IMR-90 (cell line): ENCODE data around the gene DRC7. TPM values are rescaled to one million over a fixed set of nuclear protein-coding genes. Genes with fewer than 3 reads are reported as not detected.

Source experiments
- ATAC-seq: fragments of 200-7000 bp; cut with Tn5 transposase; 2 replicates; pipeline ENCODE4 v1.9.1; 2020; ENCODE audit warnings: low read depth, mild to moderate bottlenecking, moderate library complexity
- BruUV-seq: library from RNA; stranded (reverse); fragments of 400-500 nt; replicated peaks from 2 replicates; lab custom pipeline; 2021; lab: Mats Ljungman, UMichigan
- CTCF ChIA-PET: fragments of 300-600 bp; formaldehyde crosslinking; extraction: SDS; loops from one replicate; lab custom pipeline; 2021; ENCODE audit warnings: antibody characterized with exemption; lab: Yijun Ruan, JAX
- POLR2A ChIA-PET: fragments of 300-600 bp; sonication (Branson Sonifier 250); formaldehyde crosslinking; loops from one replicate; lab custom pipeline; 2022; ENCODE audit warnings: antibody characterized with exemption; ENCODE audit not compliant: unreplicated experiment; lab: Charles Lee
- DNase-seq: peaks from one replicate; pipeline ENCODE4 v3.0.0; 2013
- H2AFZ ChIP-seq: replicated peaks from 2 replicates; pipeline ENCODE3; 2013; ENCODE audit warnings: low read length, mild to moderate bottlenecking; ENCODE audit not compliant: poor library complexity
- H2AK5ac ChIP-seq: 2 replicates; pipeline ENCODE4 v1.6.1; 2013; ENCODE audit warnings: low read depth, low read length, inconsistent platforms
- H2AK9ac ChIP-seq: replicated peaks from 2 replicates; pipeline ENCODE3; 2013; ENCODE audit warnings: mild to moderate bottlenecking, low read depth, low read length, moderate library complexity; ENCODE audit not compliant: poor library complexity
- H2BK120ac ChIP-seq: 2 replicates; pipeline ENCODE4 v1.6.1; 2013; ENCODE audit warnings: low read depth, low read length, inconsistent platforms
- H2BK15ac ChIP-seq: 3 replicates; pipeline ENCODE4 v1.6.1; 2013; ENCODE audit warnings: low read depth, low read length, inconsistent platforms
- H2BK20ac ChIP-seq: 2 replicates; pipeline ENCODE4 v1.6.1; 2013; ENCODE audit warnings: low read depth, mild to moderate bottlenecking, inconsistent platforms, low read length, moderate library complexity
- H2BK5ac ChIP-seq: 2 replicates; pipeline ENCODE4 v1.6.1; 2013; ENCODE audit warnings: mild to moderate bottlenecking, low read depth, low read length, inconsistent platforms; ENCODE audit not compliant: poor library complexity, severe bottlenecking
- H3K14ac ChIP-seq: replicated peaks from 2 replicates; pipeline ENCODE4 v1.6.1; 2013; ENCODE audit warnings: low read depth, low read length, inconsistent platforms
- H3K18ac ChIP-seq: 2 replicates; pipeline ENCODE4 v1.6.1; 2013; ENCODE audit warnings: low read depth, low read length, control low read depth
- H3K23ac ChIP-seq: 2 replicates; pipeline ENCODE4 v1.6.1; 2013; ENCODE audit warnings: low read depth, low read length, inconsistent platforms
- H3K27ac ChIP-seq: 2 replicates; pipeline ENCODE4 v1.5.1; 2013; ENCODE audit warnings: mild to moderate bottlenecking, control low read depth, low read length; ENCODE audit not compliant: insufficient read depth
- H3K27me3 ChIP-seq: 2 replicates; pipeline ENCODE4 v1.6.1; 2013; ENCODE audit warnings: low read length; ENCODE audit not compliant: control insufficient read depth, insufficient read depth
- H3K36me3 ChIP-seq: 2 replicates; pipeline ENCODE4 v1.6.1; 2013; ENCODE audit warnings: low read length, mixed read lengths; ENCODE audit not compliant: control insufficient read depth, insufficient read depth
- H3K4ac ChIP-seq: 2 replicates; pipeline ENCODE4 v1.6.1; 2013; ENCODE audit warnings: low read depth, low read length, inconsistent platforms
- H3K4me1 ChIP-seq: 2 replicates; pipeline ENCODE4 v1.6.1; 2013; ENCODE audit warnings: low read length, mixed read lengths; ENCODE audit not compliant: control insufficient read depth, insufficient read depth
- H3K4me2 ChIP-seq: 2 replicates; pipeline ENCODE4 v1.6.1; 2013; ENCODE audit warnings: low read depth, mild to moderate bottlenecking, control low read depth, low read length, moderate library complexity
- H3K4me3 ChIP-seq: 2 replicates; pipeline ENCODE4 v1.5.1; 2013; ENCODE audit warnings: low read depth, mild to moderate bottlenecking, control low read depth, low read length, moderate library complexity; ENCODE audit not compliant: insufficient read depth
- H3K56ac ChIP-seq: 2 replicates; pipeline ENCODE4 v1.6.1; 2013; ENCODE audit warnings: low read length, inconsistent platforms; ENCODE audit not compliant: insufficient read depth; ENCODE audit errors: extremely low read depth
- H3K79me1 ChIP-seq, 2 experiments: 2 replicates each; pipeline ENCODE4 v1.6.1; 2013; ENCODE audit warnings: low read length in 2 of 2, inconsistent platforms in 1 of 2, low read depth in 1 of 2
- H3K9ac ChIP-seq: 2 replicates; pipeline ENCODE4 v1.6.1; 2013; ENCODE audit warnings: low read depth, low read length, control low read depth
- H3K9me1 ChIP-seq: 2 replicates; pipeline ENCODE4 v1.6.1; 2013; ENCODE audit warnings: low read length, inconsistent platforms; ENCODE audit not compliant: insufficient read depth
- H3K9me3 ChIP-seq: 2 replicates; pipeline ENCODE4 v1.6.1; 2013; ENCODE audit warnings: low read length; ENCODE audit not compliant: control insufficient read depth, insufficient read depth
- H4K20me1 ChIP-seq: 2 replicates; pipeline ENCODE4 v1.6.1; 2013; ENCODE audit warnings: low read length, inconsistent platforms; ENCODE audit not compliant: insufficient read depth
- H4K5ac ChIP-seq: 2 replicates; pipeline ENCODE4 v1.6.1; 2013; ENCODE audit warnings: mild to moderate bottlenecking, low read depth, low read length, control low read depth
- H4K8ac ChIP-seq, 2 experiments: 2 replicates each; pipeline ENCODE4 v1.6.1; 2013; ENCODE audit warnings: low read depth in 2 of 2, low read length in 2 of 2, control low read depth in 1 of 2, inconsistent platforms in 1 of 2
- H4K91ac ChIP-seq: 2 replicates; pipeline ENCODE4 v1.6.1; 2013; ENCODE audit warnings: low read depth, low read length, inconsistent platforms; ENCODE audit not compliant: insufficient read depth
- BHLHE40 ChIP-seq: fragments of 150-350 bp; IDR thresholded peaks from 2 replicates; pipeline ENCODE4 v1.6.1; 2016; ENCODE audit warnings: mild to moderate bottlenecking, low read depth, low read length
- CEBPB ChIP-seq: IDR thresholded peaks from 2 replicates; pipeline ENCODE4 v1.6.1; 2012; ENCODE audit warnings: low read depth, low read length, improper control_type of control experiment
- CHD1 ChIP-seq: IDR thresholded peaks from 2 replicates; pipeline ENCODE4 v1.6.1; 2012; ENCODE audit warnings: low read depth, low read length, improper control_type of control experiment
- FOS ChIP-seq: fragments of 150-350 bp; IDR thresholded peaks from 2 replicates; pipeline ENCODE4 v1.6.1; 2016; ENCODE audit warnings: low read depth, low read length
- MAFK ChIP-seq: IDR thresholded peaks from 2 replicates; pipeline ENCODE4 v1.6.1; 2012; ENCODE audit warnings: low read depth, low read length, improper control_type of control experiment
- MAZ ChIP-seq: IDR thresholded peaks from 2 replicates; pipeline ENCODE4 v1.6.1; 2012; ENCODE audit warnings: low read depth, mild to moderate bottlenecking, low read length, improper control_type of control experiment, moderate library complexity, borderline replicate concordance
- MXI1 ChIP-seq: IDR thresholded peaks from 2 replicates; pipeline ENCODE4 v1.6.1; 2012; ENCODE audit warnings: low read depth, mild to moderate bottlenecking, low read length, moderate library complexity, borderline replicate concordance
- NFE2L2 ChIP-seq: fragments of 150-350 bp; IDR thresholded peaks from 2 replicates; pipeline ENCODE4 v1.6.1; 2016; ENCODE audit warnings: low read depth, mild to moderate bottlenecking, low read length
- POLR2A ChIP-seq: IDR thresholded peaks from 2 replicates; pipeline ENCODE4 v1.6.1; 2012; ENCODE audit warnings: mild to moderate bottlenecking, low read depth, low read length
- RAD21 ChIP-seq: IDR thresholded peaks from 2 replicates; pipeline ENCODE4 v1.6.1; 2012; ENCODE audit warnings: low read length, improper control_type of control experiment
- RCOR1 ChIP-seq: IDR thresholded peaks from 2 replicates; pipeline ENCODE4 v1.6.1; 2012; ENCODE audit warnings: mild to moderate bottlenecking, low read length, improper control_type of control experiment; ENCODE audit not compliant: insufficient replicate concordance
- RFX5 ChIP-seq: IDR thresholded peaks from 2 replicates; pipeline ENCODE4 v1.8.0; 2012; ENCODE audit warnings: low read depth, mild to moderate bottlenecking, low read length, moderate library complexity
- SMC3 ChIP-seq: fragments of 150-350 bp; IDR thresholded peaks from 2 replicates; pipeline ENCODE4 v1.6.1; 2016; ENCODE audit warnings: low read depth, mild to moderate bottlenecking, antibody characterized with exemption, low read length, moderate library complexity
- USF2 ChIP-seq: fragments of 150-350 bp; IDR thresholded peaks from 2 replicates; pipeline ENCODE4 v1.6.1; 2017; ENCODE audit warnings: mild to moderate bottlenecking, antibody characterized with exemption, low read length, low read depth
- WGBS, 2 experiments: methylation state at CpG; one replicate each; pipeline versions ENCODE4 v1.1.5 to v1.1.7; 2013; ENCODE audit warnings: missing lambda C conversion rate in 2 of 2; ENCODE audit not compliant: insufficient read length in 1 of 2; ENCODE audit errors: extremely low coverage in 2 of 2; 5-methylcytosine and 5-hydroxymethylcytosine counted together
- dilution Hi-C: fragments of 300-500 bp; cut with HindIII; formaldehyde crosslinking; loops from one replicate; pipeline ENCODE4 v1.14.3; 2018; ENCODE audit warnings: low sequenced_read_pairs; ENCODE audit not compliant: unreplicated experiment
- in situ Hi-C: fragments of 300-500 bp; cut with MboI; formaldehyde crosslinking; loops from 3 replicates; pipeline ENCODE4 v1.14.3; 2019; ENCODE audit warnings: low sequenced_read_pairs, inconsistent platforms, mixed read lengths
- intact Hi-C: fragments of 100-400 bp; cut with micrococcal nuclease; formaldehyde crosslinking; loops from 2 replicates; pipeline ENCODE4 v1.10.0; 2022
- polyA plus RNA-seq, 3 experiments: library from polyadenylated mRNA; depleted of rRNA; stranded (reverse); fragments of >200 nt; gene quantifications; 2 replicates each; pipeline ENCODE4 v1.2.3, GENCODE V29; 2012; ENCODE audit warnings: low replicate concordance in 1 of 3
- total RNA-seq: library from RNA; depleted of rRNA; stranded (reverse); fragments of >200 nt; gene quantifications from 2 replicates; pipeline ENCODE4 v1.2.3, GENCODE V29; 2012
- TF ChIP-seq, protein P1 (sequence below): fragments of 150-350 bp; IDR thresholded peaks from 2 replicates; pipeline ENCODE4 v1.6.1; 2016; ENCODE audit warnings: low read depth, mild to moderate bottlenecking, low read length, moderate library complexity, borderline replicate concordance
- TF ChIP-seq, protein P2 (sequence below): conservative IDR thresholded peaks from 2 replicates; pipeline ENCODE4 v1.5.1; 2012; ENCODE audit warnings: mild to moderate bottlenecking, low read depth, low read length, improper control_type of control experiment

Gene DRC7
- total and polyA plus RNA-seq, 2 of the 4 experiments (the other 2 are of a cell fraction): not detected

- Histone ChIP-seq H3K18ac (no peak overlapping the region), H3K4me3 (no peak overlapping the region), H3K36me3 (no peaks in the 10 kb centered on the region), H2AK9ac (no peak overlapping the region), H2BK20ac (no peak overlapping the region), H3K9ac (no peak overlapping the region), H4K91ac (no peak overlapping the region), H4K5ac (no peak overlapping the region), H3K9me1 (no peaks in the 10 kb centered on the region), H2AFZ (no peak overlapping the region), H3K27ac (no peak overlapping the region), H3K9me3 (no peaks in the 10 kb centered on the region), H3K14ac (no peak overlapping the region), H4K8ac (no peak overlapping the region), H3K23ac (no peak overlapping the region), H3K79me1 (no peaks in the 10 kb centered on the region), H2BK5ac (no peak overlapping the region), H3K27me3 (peaks cover 64% of the 10 kb centered on the region), H3K4me2 (no peak overlapping the region), H3K4me1 (no peaks in the 10 kb centered on the region), H2BK120ac (no peak overlapping the region), H2AK5ac (no peak overlapping the region), H3K56ac (no peak overlapping the region), H2BK15ac (no peak overlapping the region), H4K20me1 (no peaks in the 10 kb centered on the region), H3K4ac (no peak overlapping the region)
- BruUV-seq: no TSS peak
- dilution Hi-C loops (no loop called here), in situ Hi-C loops (no loop called here), intact Hi-C loops (no loop called here)
- ATAC-seq (no peak), DNase-seq (no peak)
- TF ChIP-seq, protein P1, sequence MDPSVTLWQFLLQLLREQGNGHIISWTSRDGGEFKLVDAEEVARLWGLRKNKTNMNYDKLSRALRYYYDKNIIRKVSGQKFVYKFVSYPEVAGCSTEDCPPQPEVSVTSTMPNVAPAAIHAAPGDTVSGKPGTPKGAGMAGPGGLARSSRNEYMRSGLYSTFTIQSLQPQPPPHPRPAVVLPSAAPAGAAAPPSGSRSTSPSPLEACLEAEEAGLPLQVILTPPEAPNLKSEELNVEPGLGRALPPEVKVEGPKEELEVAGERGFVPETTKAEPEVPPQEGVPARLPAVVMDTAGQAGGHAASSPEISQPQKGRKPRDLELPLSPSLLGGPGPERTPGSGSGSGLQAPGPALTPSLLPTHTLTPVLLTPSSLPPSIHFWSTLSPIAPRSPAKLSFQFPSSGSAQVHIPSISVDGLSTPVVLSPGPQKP: no peak
- TF ChIP-seq MXI1 (no peak), MAZ (no peak), SMC3 (no peak), RFX5 (no peak), POLR2A (no peak), USF2 (no peak), CEBPB (no peak), FOS (no peak), RAD21 (no peak), RCOR1 (no peak), NFE2L2 (no peak), MAFK (no peak), BHLHE40 (no peak), CHD1 (no peak)
- TF ChIP-seq, protein P2, sequence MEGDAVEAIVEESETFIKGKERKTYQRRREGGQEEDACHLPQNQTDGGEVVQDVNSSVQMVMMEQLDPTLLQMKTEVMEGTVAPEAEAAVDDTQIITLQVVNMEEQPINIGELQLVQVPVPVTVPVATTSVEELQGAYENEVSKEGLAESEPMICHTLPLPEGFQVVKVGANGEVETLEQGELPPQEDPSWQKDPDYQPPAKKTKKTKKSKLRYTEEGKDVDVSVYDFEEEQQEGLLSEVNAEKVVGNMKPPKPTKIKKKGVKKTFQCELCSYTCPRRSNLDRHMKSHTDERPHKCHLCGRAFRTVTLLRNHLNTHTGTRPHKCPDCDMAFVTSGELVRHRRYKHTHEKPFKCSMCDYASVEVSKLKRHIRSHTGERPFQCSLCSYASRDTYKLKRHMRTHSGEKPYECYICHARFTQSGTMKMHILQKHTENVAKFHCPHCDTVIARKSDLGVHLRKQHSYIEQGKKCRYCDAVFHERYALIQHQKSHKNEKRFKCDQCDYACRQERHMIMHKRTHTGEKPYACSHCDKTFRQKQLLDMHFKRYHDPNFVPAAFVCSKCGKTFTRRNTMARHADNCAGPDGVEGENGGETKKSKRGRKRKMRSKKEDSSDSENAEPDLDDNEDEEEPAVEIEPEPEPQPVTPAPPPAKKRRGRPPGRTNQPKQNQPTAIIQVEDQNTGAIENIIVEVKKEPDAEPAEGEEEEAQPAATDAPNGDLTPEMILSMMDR: no peak
- 63% methylated on average over 3 of the region's 13 CpGs; no CpG with 5 or more reads in 1 of the 2 experiments for WGBS, 2 experiments
- POLR2A ChIA-PET: no interaction called here
- CTCF ChIA-PET: no interaction called here
These were observed 12.5 kb upstream of the DRC7 start for GRCh38 chr16:57681950-57682728.
